IMR-90 (cell line): ENCODE measurements around the gene JAK1. TPM values are rescaled to one million over a fixed set of nuclear protein-coding genes. Genes with fewer than 3 reads are reported as not detected.

Experiments used
- ATAC-seq: fragments of 200-7000 bp; cut with Tn5 transposase; 2 replicates; pipeline ENCODE4 v1.9.1; 2020; ENCODE audit warnings: low read depth, mild to moderate bottlenecking, moderate library complexity
- BruUV-seq: library from RNA; stranded (reverse); fragments of 400-500 nt; replicated peaks from 2 replicates; lab custom pipeline; 2021; lab: Mats Ljungman, UMichigan
- CTCF ChIA-PET: fragments of 300-600 bp; formaldehyde crosslinking; extraction: SDS; loops from one replicate; lab custom pipeline; 2021; ENCODE audit warnings: antibody characterized with exemption; lab: Yijun Ruan, JAX
- POLR2A ChIA-PET: fragments of 300-600 bp; sonication (Branson Sonifier 250); formaldehyde crosslinking; loops from one replicate; lab custom pipeline; 2022; ENCODE audit warnings: antibody characterized with exemption; ENCODE audit not compliant: unreplicated experiment; lab: Charles Lee
- DNase-seq: peaks from one replicate; pipeline ENCODE4 v3.0.0; 2013
- H2AFZ ChIP-seq: replicated peaks from 2 replicates; pipeline ENCODE3; 2013; ENCODE audit warnings: low read length, mild to moderate bottlenecking; ENCODE audit not compliant: poor library complexity
- H2AK5ac ChIP-seq: 2 replicates; pipeline ENCODE4 v1.6.1; 2013; ENCODE audit warnings: low read depth, low read length, inconsistent platforms
- H2AK9ac ChIP-seq: replicated peaks from 2 replicates; pipeline ENCODE3; 2013; ENCODE audit warnings: mild to moderate bottlenecking, low read depth, low read length, moderate library complexity; ENCODE audit not compliant: poor library complexity
- H2BK120ac ChIP-seq: 2 replicates; pipeline ENCODE4 v1.6.1; 2013; ENCODE audit warnings: low read depth, low read length, inconsistent platforms
- H2BK15ac ChIP-seq: 3 replicates; pipeline ENCODE4 v1.6.1; 2013; ENCODE audit warnings: low read depth, low read length, inconsistent platforms
- H2BK20ac ChIP-seq: 2 replicates; pipeline ENCODE4 v1.6.1; 2013; ENCODE audit warnings: low read depth, mild to moderate bottlenecking, inconsistent platforms, low read length, moderate library complexity
- H2BK5ac ChIP-seq: 2 replicates; pipeline ENCODE4 v1.6.1; 2013; ENCODE audit warnings: mild to moderate bottlenecking, low read depth, low read length, inconsistent platforms; ENCODE audit not compliant: poor library complexity, severe bottlenecking
- H3K14ac ChIP-seq: replicated peaks from 2 replicates; pipeline ENCODE4 v1.6.1; 2013; ENCODE audit warnings: low read depth, low read length, inconsistent platforms
- H3K18ac ChIP-seq: 2 replicates; pipeline ENCODE4 v1.6.1; 2013; ENCODE audit warnings: low read depth, low read length, control low read depth
- H3K23ac ChIP-seq: 2 replicates; pipeline ENCODE4 v1.6.1; 2013; ENCODE audit warnings: low read depth, low read length, inconsistent platforms
- H3K27ac ChIP-seq: 2 replicates; pipeline ENCODE4 v1.5.1; 2013; ENCODE audit warnings: mild to moderate bottlenecking, control low read depth, low read length; ENCODE audit not compliant: insufficient read depth
- H3K27me3 ChIP-seq: 2 replicates; pipeline ENCODE4 v1.6.1; 2013; ENCODE audit warnings: low read length; ENCODE audit not compliant: control insufficient read depth, insufficient read depth
- H3K36me3 ChIP-seq: 2 replicates; pipeline ENCODE4 v1.6.1; 2013; ENCODE audit warnings: low read length, mixed read lengths; ENCODE audit not compliant: control insufficient read depth, insufficient read depth
- H3K4ac ChIP-seq: 2 replicates; pipeline ENCODE4 v1.6.1; 2013; ENCODE audit warnings: low read depth, low read length, inconsistent platforms
- H3K4me1 ChIP-seq: 2 replicates; pipeline ENCODE4 v1.6.1; 2013; ENCODE audit warnings: low read length, mixed read lengths; ENCODE audit not compliant: control insufficient read depth, insufficient read depth
- H3K4me2 ChIP-seq: 2 replicates; pipeline ENCODE4 v1.6.1; 2013; ENCODE audit warnings: low read depth, mild to moderate bottlenecking, control low read depth, low read length, moderate library complexity
- H3K4me3 ChIP-seq: 2 replicates; pipeline ENCODE4 v1.5.1; 2013; ENCODE audit warnings: low read depth, mild to moderate bottlenecking, control low read depth, low read length, moderate library complexity; ENCODE audit not compliant: insufficient read depth
- H3K56ac ChIP-seq: 2 replicates; pipeline ENCODE4 v1.6.1; 2013; ENCODE audit warnings: low read length, inconsistent platforms; ENCODE audit not compliant: insufficient read depth; ENCODE audit errors: extremely low read depth
- H3K79me1 ChIP-seq, 2 experiments: 2 replicates each; pipeline ENCODE4 v1.6.1; 2013; ENCODE audit warnings: low read length in 2 of 2, inconsistent platforms in 1 of 2, low read depth in 1 of 2
- H3K9ac ChIP-seq: 2 replicates; pipeline ENCODE4 v1.6.1; 2013; ENCODE audit warnings: low read depth, low read length, control low read depth
- H3K9me1 ChIP-seq: 2 replicates; pipeline ENCODE4 v1.6.1; 2013; ENCODE audit warnings: low read length, inconsistent platforms; ENCODE audit not compliant: insufficient read depth
- H3K9me3 ChIP-seq: 2 replicates; pipeline ENCODE4 v1.6.1; 2013; ENCODE audit warnings: low read length; ENCODE audit not compliant: control insufficient read depth, insufficient read depth
- H4K20me1 ChIP-seq: 2 replicates; pipeline ENCODE4 v1.6.1; 2013; ENCODE audit warnings: low read length, inconsistent platforms; ENCODE audit not compliant: insufficient read depth
- H4K5ac ChIP-seq: 2 replicates; pipeline ENCODE4 v1.6.1; 2013; ENCODE audit warnings: mild to moderate bottlenecking, low read depth, low read length, control low read depth
- H4K8ac ChIP-seq, 2 experiments: 2 replicates each; pipeline ENCODE4 v1.6.1; 2013; ENCODE audit warnings: low read depth in 2 of 2, low read length in 2 of 2, control low read depth in 1 of 2, inconsistent platforms in 1 of 2
- H4K91ac ChIP-seq: 2 replicates; pipeline ENCODE4 v1.6.1; 2013; ENCODE audit warnings: low read depth, low read length, inconsistent platforms; ENCODE audit not compliant: insufficient read depth
- FOS ChIP-seq: fragments of 150-350 bp; IDR thresholded peaks from 2 replicates; pipeline ENCODE4 v1.6.1; 2016; ENCODE audit warnings: low read depth, low read length
- MAZ ChIP-seq: IDR thresholded peaks from 2 replicates; pipeline ENCODE4 v1.6.1; 2012; ENCODE audit warnings: low read depth, mild to moderate bottlenecking, low read length, improper control_type of control experiment, moderate library complexity, borderline replicate concordance
- MXI1 ChIP-seq: IDR thresholded peaks from 2 replicates; pipeline ENCODE4 v1.6.1; 2012; ENCODE audit warnings: low read depth, mild to moderate bottlenecking, low read length, moderate library complexity, borderline replicate concordance
- POLR2A ChIP-seq: IDR thresholded peaks from 2 replicates; pipeline ENCODE4 v1.6.1; 2012; ENCODE audit warnings: mild to moderate bottlenecking, low read depth, low read length
- WGBS, 2 experiments: methylation state at CpG; one replicate each; pipeline versions ENCODE4 v1.1.5 to v1.1.7; 2013; ENCODE audit warnings: missing lambda C conversion rate in 2 of 2; ENCODE audit not compliant: insufficient read length in 1 of 2; ENCODE audit errors: extremely low coverage in 2 of 2; 5-methylcytosine and 5-hydroxymethylcytosine counted together
- dilution Hi-C: fragments of 300-500 bp; cut with HindIII; formaldehyde crosslinking; loops from one replicate; pipeline ENCODE4 v1.14.3; 2018; ENCODE audit warnings: low sequenced_read_pairs; ENCODE audit not compliant: unreplicated experiment
- in situ Hi-C: fragments of 300-500 bp; cut with MboI; formaldehyde crosslinking; loops from 3 replicates; pipeline ENCODE4 v1.14.3; 2019; ENCODE audit warnings: low sequenced_read_pairs, inconsistent platforms, mixed read lengths
- intact Hi-C: fragments of 100-400 bp; cut with micrococcal nuclease; formaldehyde crosslinking; loops from 2 replicates; pipeline ENCODE4 v1.10.0; 2022
- polyA plus RNA-seq, 3 experiments: library from polyadenylated mRNA; depleted of rRNA; stranded (reverse); fragments of >200 nt; gene quantifications; 2 replicates each; pipeline ENCODE4 v1.2.3, GENCODE V29; 2012; ENCODE audit warnings: low replicate concordance in 1 of 3
- total RNA-seq: library from RNA; depleted of rRNA; stranded (reverse); fragments of >200 nt; gene quantifications from 2 replicates; pipeline ENCODE4 v1.2.3, GENCODE V29; 2012

Gene JAK1
- total and polyA plus RNA-seq, 2 of the 4 experiments (the other 2 are of a cell fraction), result 76.9 to 103 TPM

DNA sequence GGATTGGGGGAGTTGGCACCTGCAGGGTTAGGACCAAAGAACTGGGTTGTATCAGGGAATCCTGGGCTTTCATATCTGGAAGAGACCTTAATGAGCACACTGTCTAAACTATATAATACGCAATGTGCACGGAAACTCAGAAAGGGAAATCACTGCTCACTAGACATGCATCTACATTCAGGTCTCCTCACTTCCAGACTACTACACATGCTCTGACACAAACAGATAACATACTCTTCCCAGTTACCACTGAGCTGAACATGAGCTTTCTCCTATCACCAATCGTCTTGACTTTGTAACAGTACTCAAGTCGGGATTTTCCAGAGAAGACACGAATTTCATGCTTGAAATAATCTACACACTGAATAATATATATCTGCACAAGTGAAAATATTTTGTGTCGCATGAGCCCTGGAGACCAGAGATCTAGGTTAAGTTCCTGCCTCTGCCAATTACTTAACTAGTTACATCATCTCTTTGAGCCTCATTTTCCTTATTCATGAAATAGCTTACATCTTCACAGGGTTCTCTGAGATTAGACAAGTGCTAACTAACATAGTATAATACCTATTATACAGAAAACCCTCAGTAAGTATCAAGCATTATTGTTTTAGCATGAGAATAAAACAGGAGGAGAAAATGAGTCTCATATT lies 101.1 kb downstream of the JAK1 start:
- Histone ChIP-seq H3K79me1 (peaks cover 9 to 28% of the 10 kb centered on the region in 2 experiments), H2BK120ac (no peak overlapping the region), H3K9me1 (peaks cover 7% of the 10 kb centered on the region; the same call in 1 of the 2 replicates), H3K23ac (no peak overlapping the region), H2BK15ac (no peak overlapping the region), H2BK5ac (no peak overlapping the region), H3K56ac (no peak overlapping the region), H2BK20ac (no peak overlapping the region), H3K9ac (no peak overlapping the region), H3K4me2 (no peak overlapping the region), H4K20me1 (no peaks in the 10 kb centered on the region; the same call in none of the 2 replicates), H2AK9ac (no peak overlapping the region), H3K4ac (no peak overlapping the region), H2AFZ (no peak overlapping the region), H3K4me1 (no peaks in the 10 kb centered on the region), H3K27ac (no peak overlapping the region), H2AK5ac (no peak overlapping the region), H3K18ac (no peak overlapping the region), H4K91ac (no peak overlapping the region), H4K8ac (no peak overlapping the region), H3K14ac (no peak overlapping the region), H3K36me3 (peaks cover 53% of the 10 kb centered on the region), H3K27me3 (no peaks in the 10 kb centered on the region), H3K4me3 (no peak overlapping the region), H3K9me3 (no peaks in the 10 kb centered on the region), H4K5ac (no peak overlapping the region)
- no peak for TF ChIP-seq MXI1
- TF ChIP-seq POLR2A, result no peak
- no peak for TF ChIP-seq MAZ
- TF ChIP-seq FOS, result no peak
- BruUV-seq, result no TSS peak
- WGBS, 2 experiments, result 96% methylated on average over 6 of the region's 6 CpGs; no CpG with 5 or more reads in 1 of the 2 experiments
- dilution Hi-C loops (no loop called here), in situ Hi-C loops (no loop called here), intact Hi-C loops (no loop called here)
- DNase-seq, result no peak
- no peak for ATAC-seq
- ChIA-PET POLR2A (no interaction called here), CTCF (no interaction called here)
